K562 (cell line): Measurements from ENCODE around the gene GABRP. TPM values are rescaled to one million over a fixed set of nuclear protein-coding genes. Genes with fewer than 3 reads are reported as not detected.

ENCODE experiments used
- ATAC-seq: fragments of 200-7000 bp; cut with Tn5 transposase; 3 replicates; pipeline ENCODE4 v1.9.1; 2020; ENCODE audit warnings: moderate library complexity
- BruUV-seq: library from RNA; stranded (reverse); fragments of 400-500 nt; replicated peaks from 2 replicates; lab custom pipeline; 2021; lab: Mats Ljungman, UMichigan
- CTCF ChIA-PET: fragments of 300-600 bp; formaldehyde crosslinking; extraction: SDS; loops from one replicate; lab custom pipeline; 2021; ENCODE audit warnings: low intra/inter-chr PET ratio; lab: Yijun Ruan, JAX
- POLR2A ChIA-PET: fragments of 300-600, 350-650 bp; sonication (Branson Sonifier 250); formaldehyde crosslinking; extraction: SDS; loops from one replicate; lab custom pipeline; 2021; ENCODE audit warnings: antibody characterized with exemption, inconsistent platforms; lab: Yijun Ruan, JAX
- DNase-seq, 4 experiments: peaks; one replicate each; pipeline versions ENCODE4 v3.0.0 to v3.0.0-alpha.2; 2011 to 2018; ENCODE audit warnings: low spot score in 3 of 4, mixed read lengths in 3 of 4; ENCODE audit errors: extremely low read depth in 1 of 4
- FAIRE-seq: peaks from 2 replicates; lab custom pipeline; 2011; peaks lifted over from hg19 to GRCh38; lab: Jason Lieb, UNC
- H2AFZ ChIP-seq: 2 replicates; pipeline ENCODE4 v1.6.0; 2011; ENCODE audit warnings: low read depth, low read length, control low read depth, inconsistent platforms
- H3K27ac ChIP-seq: fragments of 200-600 bp; 3 replicates; pipeline ENCODE4 v1.8.0; 2011; ENCODE audit warnings: low read depth, mild to moderate bottlenecking, control low read depth, inconsistent platforms, low read length, moderate library complexity, mixed read lengths; ENCODE audit errors: extremely low read depth
- H3K27me3 ChIP-seq, 2 experiments: fragments of 300-600 bp in 1 of 2; 2 replicates in 1 of 2; 3 replicates in 1 of 2; pipeline versions ENCODE4 v1.6.0 to v1.8.0; 2011; ENCODE audit warnings: inconsistent platforms in 2 of 2, low read length in 2 of 2, mild to moderate bottlenecking in 1 of 2, mixed read lengths in 1 of 2, moderate library complexity in 1 of 2; ENCODE audit not compliant: control insufficient read depth in 2 of 2, insufficient read depth in 2 of 2
- H3K36me3 ChIP-seq: fragments of 300-600 bp; 3 replicates; pipeline ENCODE4 v1.8.0; 2011; ENCODE audit warnings: mild to moderate bottlenecking, low read length, inconsistent platforms; ENCODE audit not compliant: control insufficient read depth, insufficient read depth
- H3K4me1 ChIP-seq, 2 experiments: fragments of 200-600 bp in 1 of 2; replicated peaks in 1 of 2; 2 replicates in 1 of 2; 3 replicates in 1 of 2; pipeline versions ENCODE4 v1.5.1 to v1.8.0; 2011; ENCODE audit warnings: inconsistent platforms in 2 of 2, low read length in 2 of 2, mild to moderate bottlenecking in 1 of 2, mixed read lengths in 1 of 2, moderate library complexity in 1 of 2; ENCODE audit not compliant: control insufficient read depth in 2 of 2, insufficient read depth in 2 of 2
- H3K4me2 ChIP-seq: 2 replicates; pipeline ENCODE4 v1.6.1; 2011; ENCODE audit warnings: low read length, control low read depth, inconsistent platforms, mixed read lengths; ENCODE audit not compliant: insufficient read depth
- H3K4me3 ChIP-seq: fragments of 200-600 bp; sonication (generic), shearing (Covaris generic); 2 replicates; pipeline ENCODE4 v1.5.1; 2016; ENCODE audit warnings: control low read depth, inconsistent platforms
- H3K79me2 ChIP-seq: fragments of 200-600 bp; 3 replicates; pipeline ENCODE4 v1.8.0; 2011; ENCODE audit warnings: low read length, inconsistent platforms; ENCODE audit not compliant: control insufficient read depth, insufficient read depth
- H3K9ac ChIP-seq, 2 experiments: 2 replicates each; pipeline versions ENCODE4 v1.6.0 to v1.6.1; 2011; ENCODE audit warnings: low read depth in 2 of 2, low read length in 2 of 2, control low read depth in 1 of 2, inconsistent platforms in 1 of 2, mild to moderate bottlenecking in 1 of 2, mixed read lengths in 1 of 2; ENCODE audit not compliant: insufficient read depth in 1 of 2
- H3K9me1 ChIP-seq: one replicate; pipeline ENCODE4 v1.6.0; 2011; ENCODE audit warnings: inconsistent platforms, mild to moderate bottlenecking, low read length, moderate library complexity; ENCODE audit not compliant: control insufficient read depth, insufficient read depth
- H3K9me3 ChIP-seq: replicated peaks from 2 replicates; pipeline ENCODE4 v1.5.1; 2011; ENCODE audit warnings: low read depth, low read length, inconsistent platforms; ENCODE audit not compliant: control insufficient read depth, insufficient read depth
- H4K20me1 ChIP-seq: replicated peaks from 2 replicates; pipeline ENCODE4 v1.6.1; 2011; ENCODE audit warnings: low read length, inconsistent platforms, mixed read lengths; ENCODE audit not compliant: control insufficient read depth, insufficient read depth
- CHD7 ChIP-seq: fragments of 200-600 bp; sonication (generic); IDR thresholded peaks from one replicate; pipeline ENCODE4 v1.6.1; 2012; ENCODE audit warnings: mild to moderate bottlenecking, low read depth, low read length, inconsistent platforms
- RBM15 ChIP-seq: fragments of 200-400 bp; formaldehyde crosslinking; IDR thresholded peaks from 2 replicates; pipeline ENCODE4 v1.6.1; 2018; ENCODE audit warnings: mild to moderate bottlenecking, low read length, moderate library complexity; ENCODE audit not compliant: insufficient read depth
- TOE1 ChIP-seq, 2 experiments: fragments of 450-650 bp in 1 of 2; sonication (generic) in 1 of 2; formaldehyde crosslinking in 1 of 2; IDR thresholded peaks; 2 replicates each; pipeline versions ENCODE4 v1.7.1 to v1.8.0; 2016 to 2022; ENCODE audit warnings: borderline replicate concordance in 2 of 2, mild to moderate bottlenecking in 2 of 2, antibody characterized with exemption in 1 of 2, inconsistent platforms in 1 of 2, low read depth in 1 of 2, missing genetic modification reagents in 1 of 2, moderate library complexity in 1 of 2
- WGBS: fragments of 100-300 bp; shearing (Covaris generic); methylation state at CpG from one replicate; pipeline ENCODE4 v1.1.6; 2016; ENCODE audit warnings: low coverage, mixed read lengths; ENCODE audit not compliant: insufficient coverage; ENCODE audit errors: missing lambda C conversion rate; 5-methylcytosine and 5-hydroxymethylcytosine counted together
- in situ Hi-C: fragments of 300-500 bp; cut with MboI; formaldehyde crosslinking; loops from 4 replicates; pipeline ENCODE4 v1.15.0; 2018; ENCODE audit warnings: inconsistent platforms, mixed read lengths
- intact Hi-C: fragments of 100-400 bp; cut with micrococcal nuclease; formaldehyde crosslinking; loops from 2 replicates; pipeline ENCODE4 v1.14.2; 2022
- polyA plus RNA-seq, 8 experiments: library from polyadenylated mRNA; depleted of rRNA in 4 of 8; stranded (reverse) in 5 of 8; unstranded in 3 of 8; fragments of >200 nt; fragmentation: Nextera tagmentation in 2 of 8; fragmentation: Illumina TruSeq in 1 of 8; extraction: Ambion mirVana in 2 of 8; extraction: Trizol in 1 of 8; gene quantifications; 2 replicates each; pipeline versions ENCODE4 v1.2.1 to v1.2.3, GENCODE V29; 2011 to 2014; ENCODE audit warnings: inconsistent platforms in 1 of 8, missing spikeins in 1 of 8
- total RNA-seq, 7 experiments: library from RNA; depleted of rRNA in 6 of 7; stranded (reverse); fragments of >200 nt in 6 of 7; fragmentation: Illumina TruSeq in 2 of 7; extraction: Trizol in 2 of 7; gene quantifications; 2 replicates each; pipeline versions ENCODE4 v1.2.1 to v1.2.3, GENCODE V29; 2011 to 2021; ENCODE audit warnings: low replicate concordance in 1 of 7

GABRP gene
- total and polyA plus RNA-seq, 9 of the 15 experiments (the other 6 are each of a cell fraction or from before 2014, with no cell fraction given): not detected

GRCh38 chr5:170832241-170832640 is 48.7 kb downstream of the GABRP start:
- ChIA-PET POLR2A (interaction anchor here (0.6 kb wide), 1 partner anchor 164 kb away, joined by 6 read pairs; no protein-coding TSS in a partner anchor), CTCF (no interaction called here)
- H3K79me2 ChIP-seq: no peaks in the 10 kb centered on the region
- no peaks in the 10 kb centered on the region for H3K9me3 ChIP-seq
- no peak for DNase-seq
- no TSS peak for BruUV-seq
- H3K4me1 ChIP-seq: no peaks in the 10 kb centered on the region
- H3K9me1 ChIP-seq: no peaks in the 10 kb centered on the region
- no peak overlapping the region for H2AFZ ChIP-seq
- H3K4me2 ChIP-seq: no peak overlapping the region
- no peak overlapping the region for H3K4me3 ChIP-seq
- H3K27me3 ChIP-seq: no peaks in the 10 kb centered on the region
- intact Hi-C loops (no loop called here), in situ Hi-C loops (no loop called here)
- no peak for FAIRE-seq
- H3K36me3 ChIP-seq: no peaks in the 10 kb centered on the region
- H3K9ac ChIP-seq: no peak overlapping the region
- ATAC-seq: no peak
- 3% methylated on average over 6 of the region's 7 CpGs for WGBS
- H3K27ac ChIP-seq: no peak overlapping the region
- no peaks in the 10 kb centered on the region for H4K20me1 ChIP-seq
- no peak for TF ChIP-seq CHD7
- no peak for TF ChIP-seq TOE1 (IDR thresholded peaks at IDR 0.05; ENCODE audit: borderline replicate concordance)
- no peak for TF ChIP-seq TOE1 (CRISPR knock-in tag; IDR thresholded peaks at IDR 0.05; ENCODE audit: borderline replicate concordance, low read depth)
- TF ChIP-seq RBM15: no peak
